ENCODE measurements around the gene URI1. TPM values are rescaled to one million over a fixed set of nuclear protein-coding genes. Genes with fewer than 3 reads are reported as not detected.

URI1 gene
- total RNA-seq, 1 donor from 2014 or later = 43.7 TPM

DNA sequence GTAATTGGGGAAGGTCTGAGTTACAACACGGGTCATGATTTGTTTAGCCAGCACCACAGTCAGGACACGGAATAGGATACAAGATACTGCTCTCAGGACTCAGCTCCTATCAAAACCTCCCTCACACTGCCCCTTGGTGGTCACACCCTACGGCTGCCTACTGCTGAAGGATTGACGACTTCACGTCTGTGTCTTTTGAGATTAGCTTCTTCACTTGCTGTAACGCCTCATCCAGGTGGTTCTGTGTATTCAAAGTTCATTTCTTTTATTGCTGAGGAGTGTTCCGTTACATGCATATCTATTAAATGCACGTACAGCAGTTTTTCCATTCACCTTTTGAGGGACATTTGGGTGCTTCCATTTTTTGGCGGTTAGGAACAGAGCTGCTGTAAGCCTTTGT, 46.3 kb downstream of the URI1 start:
- Mint-ChIP-seq H3K4me1 (ENCODE audit: low read depth, unreplicated experiment) (peaks cover 4% of the 10 kb centered on the region), H3K9me3 (ENCODE audit: unreplicated experiment) (no peaks in the 10 kb centered on the region), H3K27ac (ENCODE audit: unreplicated experiment) (no peak overlapping the region), H3K36me3 (ENCODE audit: unreplicated experiment) (peaks cover 10% of the 10 kb centered on the region), H3K4me3 (ENCODE audit: unreplicated experiment) (no peak overlapping the region), H3K27me3 (ENCODE audit: unreplicated experiment) (no peaks in the 10 kb centered on the region)
- TF ChIP-seq, protein P1, sequence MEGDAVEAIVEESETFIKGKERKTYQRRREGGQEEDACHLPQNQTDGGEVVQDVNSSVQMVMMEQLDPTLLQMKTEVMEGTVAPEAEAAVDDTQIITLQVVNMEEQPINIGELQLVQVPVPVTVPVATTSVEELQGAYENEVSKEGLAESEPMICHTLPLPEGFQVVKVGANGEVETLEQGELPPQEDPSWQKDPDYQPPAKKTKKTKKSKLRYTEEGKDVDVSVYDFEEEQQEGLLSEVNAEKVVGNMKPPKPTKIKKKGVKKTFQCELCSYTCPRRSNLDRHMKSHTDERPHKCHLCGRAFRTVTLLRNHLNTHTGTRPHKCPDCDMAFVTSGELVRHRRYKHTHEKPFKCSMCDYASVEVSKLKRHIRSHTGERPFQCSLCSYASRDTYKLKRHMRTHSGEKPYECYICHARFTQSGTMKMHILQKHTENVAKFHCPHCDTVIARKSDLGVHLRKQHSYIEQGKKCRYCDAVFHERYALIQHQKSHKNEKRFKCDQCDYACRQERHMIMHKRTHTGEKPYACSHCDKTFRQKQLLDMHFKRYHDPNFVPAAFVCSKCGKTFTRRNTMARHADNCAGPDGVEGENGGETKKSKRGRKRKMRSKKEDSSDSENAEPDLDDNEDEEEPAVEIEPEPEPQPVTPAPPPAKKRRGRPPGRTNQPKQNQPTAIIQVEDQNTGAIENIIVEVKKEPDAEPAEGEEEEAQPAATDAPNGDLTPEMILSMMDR (IDR thresholded peaks at IDR 0.05; ENCODE audit: partially characterized antibody, unreplicated experiment) = no peak
- DNase-seq = peak; percentile 25

DNA sequence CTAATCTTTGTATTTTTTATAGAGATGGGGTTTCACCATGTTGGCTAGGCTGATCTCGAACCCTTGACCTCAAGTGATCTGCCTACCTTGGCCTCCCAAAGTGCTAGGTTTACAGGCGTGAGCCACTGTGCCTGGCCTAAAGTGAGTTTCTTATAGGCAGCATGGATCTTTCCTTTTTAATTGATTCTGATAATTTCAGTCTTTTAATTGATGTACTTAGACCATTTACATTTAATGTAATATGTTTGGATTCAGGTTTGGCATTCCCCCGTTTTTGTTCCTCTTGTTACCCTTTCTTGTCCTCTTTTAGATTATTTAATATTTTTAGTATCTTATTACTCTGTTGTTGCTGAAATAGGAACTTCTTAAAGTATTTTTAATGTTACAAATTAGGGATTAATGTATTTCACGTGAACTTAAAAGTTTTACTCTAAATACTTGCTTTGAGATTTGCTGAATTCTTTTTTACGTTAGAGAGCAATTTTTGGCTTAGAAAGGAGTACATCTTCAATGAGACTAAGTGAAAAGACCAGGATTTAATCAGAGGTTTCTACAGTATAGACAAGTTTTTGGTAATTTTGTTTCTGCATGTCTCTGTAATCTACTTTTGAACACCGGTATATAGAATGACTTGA, 50.3 kb downstream of the URI1 start:
- Mint-ChIP-seq H3K4me1 (ENCODE audit: low read depth, unreplicated experiment) (peaks cover 4% of the 10 kb centered on the region), H3K36me3 (ENCODE audit: unreplicated experiment) (peaks cover 16% of the 10 kb centered on the region), H3K27ac (ENCODE audit: unreplicated experiment) (no peak overlapping the region), H3K9me3 (ENCODE audit: unreplicated experiment) (no peaks in the 10 kb centered on the region), H3K27me3 (ENCODE audit: unreplicated experiment) (no peaks in the 10 kb centered on the region), H3K4me3 (ENCODE audit: unreplicated experiment) (no peak overlapping the region)
- TF ChIP-seq, protein P1 (IDR thresholded peaks at IDR 0.05; ENCODE audit: partially characterized antibody, unreplicated experiment) = no peak
- no peak for DNase-seq

DNA sequence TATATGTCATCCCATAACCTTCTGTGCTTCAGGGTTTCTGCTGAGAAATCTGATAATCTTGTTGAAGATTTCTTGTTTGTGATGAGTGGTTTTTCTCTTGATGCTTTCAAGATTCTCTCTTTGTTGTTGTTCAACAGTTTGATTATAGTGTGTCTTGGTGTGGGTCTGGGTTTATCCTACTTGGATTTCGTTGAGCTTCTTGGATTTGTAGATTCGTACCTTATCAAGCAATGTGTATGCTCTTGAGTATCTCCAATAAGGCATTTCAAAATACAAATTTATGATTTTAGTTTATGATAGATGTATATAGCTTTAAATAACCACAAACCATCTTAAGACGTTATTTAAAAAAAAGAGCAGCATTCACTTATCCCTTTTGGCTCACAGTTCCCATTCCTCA, 57.5 kb downstream of the URI1 start:
- TF ChIP-seq, protein P1 (IDR thresholded peaks at IDR 0.05; ENCODE audit: partially characterized antibody, unreplicated experiment) = no peak
- DNase-seq = no peak
- Mint-ChIP-seq H3K9me3 (ENCODE audit: unreplicated experiment) (peaks cover 1% of the 10 kb centered on the region), H3K4me1 (ENCODE audit: low read depth, unreplicated experiment) (peaks cover 7% of the 10 kb centered on the region), H3K27me3 (ENCODE audit: unreplicated experiment) (no peaks in the 10 kb centered on the region), H3K4me3 (ENCODE audit: unreplicated experiment) (no peak overlapping the region), H3K36me3 (ENCODE audit: unreplicated experiment) (peaks cover 12% of the 10 kb centered on the region), H3K27ac (ENCODE audit: unreplicated experiment) (no peak overlapping the region)

DNA sequence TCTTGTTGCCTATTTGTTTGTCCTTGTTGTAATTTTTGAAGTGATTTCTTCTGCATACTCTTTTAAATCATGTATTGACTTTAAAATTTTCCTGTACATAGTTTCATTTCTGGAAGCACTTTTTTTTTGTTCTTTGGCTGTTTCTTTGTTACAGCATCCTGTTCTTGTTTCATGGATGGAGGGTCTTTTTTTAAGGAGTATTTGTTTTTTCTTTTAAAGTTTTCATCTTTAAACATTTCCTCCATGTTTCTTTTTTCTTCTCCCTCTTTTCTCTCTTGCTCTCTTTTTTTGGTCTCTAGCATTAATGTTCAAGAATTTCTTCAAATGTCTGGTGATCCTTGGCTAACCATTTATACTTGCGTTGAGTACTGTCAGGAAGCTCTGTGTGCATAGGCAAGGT, 58.8 kb downstream of the URI1 start:
- peaks cover 8% of the 10 kb centered on the region for H3K4me1 Mint-ChIP-seq (ENCODE audit: low read depth, unreplicated experiment)
- H3K4me3 Mint-ChIP-seq (ENCODE audit: unreplicated experiment) = no peak overlapping the region
- no peaks in the 10 kb centered on the region for H3K27me3 Mint-ChIP-seq (ENCODE audit: unreplicated experiment)
- H3K36me3 Mint-ChIP-seq (ENCODE audit: unreplicated experiment) = peaks cover 12% of the 10 kb centered on the region
- H3K27ac Mint-ChIP-seq (ENCODE audit: unreplicated experiment) = no peak overlapping the region
- H3K9me3 Mint-ChIP-seq (ENCODE audit: unreplicated experiment) = peaks cover 1% of the 10 kb centered on the region
- TF ChIP-seq, protein P1 (IDR thresholded peaks at IDR 0.05; ENCODE audit: partially characterized antibody, unreplicated experiment) = no peak
- DNase-seq = no peak

DNA sequence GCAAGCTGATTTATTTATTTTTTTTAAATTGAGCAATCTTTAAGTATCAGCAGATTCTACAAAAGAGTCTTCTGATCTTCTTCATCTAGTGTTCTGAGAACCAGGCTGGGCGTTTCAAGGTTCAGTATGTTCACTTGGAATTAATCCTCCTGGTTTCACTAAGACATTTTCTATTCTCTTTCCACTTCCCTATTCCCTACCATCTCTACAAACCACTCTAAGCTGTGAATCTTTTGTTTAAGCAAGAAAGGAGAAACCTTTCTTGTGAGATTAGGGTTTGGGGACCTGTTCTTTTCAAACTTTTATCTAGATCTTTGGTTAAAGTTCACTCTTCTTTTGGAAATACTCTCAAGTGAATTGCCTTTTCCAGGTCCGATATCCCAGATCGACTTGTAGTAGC, 59.3 kb downstream of the URI1 start:
- Mint-ChIP-seq H3K4me1 (ENCODE audit: low read depth, unreplicated experiment) (peaks cover 8% of the 10 kb centered on the region), H3K9me3 (ENCODE audit: unreplicated experiment) (peaks cover 1% of the 10 kb centered on the region), H3K36me3 (ENCODE audit: unreplicated experiment) (peaks cover 11% of the 10 kb centered on the region), H3K27me3 (ENCODE audit: unreplicated experiment) (no peaks in the 10 kb centered on the region), H3K4me3 (ENCODE audit: unreplicated experiment) (no peak overlapping the region), H3K27ac (ENCODE audit: unreplicated experiment) (no peak overlapping the region)
- no peak for DNase-seq
- TF ChIP-seq, protein P1 (IDR thresholded peaks at IDR 0.05; ENCODE audit: partially characterized antibody, unreplicated experiment) = no peak
